GM19239 (cell line): ENCODE data around the gene LPIN3.

Experiments used
- DNase-seq: peaks from one replicate; pipeline ENCODE4 v3.0.0; 2011; ENCODE audit warnings: low spot score; ENCODE audit not compliant: insufficient read length
- FAIRE-seq: peaks from 2 replicates; lab custom pipeline; 2011; peaks lifted over from hg19 to GRCh38; lab: Jason Lieb, UNC

The LPIN3 gene

GRCh38 chr20:41382791-41383305 lies 42.2 kb downstream of the LPIN3 start:
- FAIRE-seq: no peak

GRCh38 chr20:41386502-41387427 lies 46.1 kb downstream of the LPIN3 start:
- DNase-seq (no peak), FAIRE-seq (no peak)

More at GRCh38 chr20:41382791-41383305, 42.2 kb downstream of the LPIN3 start:
- DNase-seq: no peak

- FAIRE-seq (no peak), DNase-seq (no peak)
Observed at GRCh38 chr20:41387444-41387851, 46.8 kb downstream of the LPIN3 start.

- FAIRE-seq: no peak
- no peak for DNase-seq
Observed at GRCh38 chr20:41390889-41391288, 50.3 kb downstream of the LPIN3 start.

GRCh38 chr20:41391587-41392001 lies 51.0 kb downstream of the LPIN3 start:
- FAIRE-seq (no peak), DNase-seq (no peak)

- no peak for FAIRE-seq
Observed at GRCh38 chr20:41392295-41392694, 51.7 kb downstream of the LPIN3 start.

GRCh38 chr20:41392871-41393704 lies 52.5 kb downstream of the LPIN3 start:
- FAIRE-seq (no peak), DNase-seq (no peak)

More at GRCh38 chr20:41392295-41392694, 51.7 kb downstream of the LPIN3 start:
- DNase-seq: no peak

- DNase-seq (no peak), FAIRE-seq (no peak)
Observed at GRCh38 chr20:41393705-41394066, 53.1 kb downstream of the LPIN3 start.

GRCh38 chr20:41394081-41394480 lies 53.5 kb downstream of the LPIN3 start:
- no peak for FAIRE-seq
- no peak for DNase-seq

GRCh38 chr20:41394931-41395666 lies 54.5 kb downstream of the LPIN3 start:
- DNase-seq: no peak
- FAIRE-seq: no peak

- no peak for FAIRE-seq
- no peak for DNase-seq
Observed at GRCh38 chr20:41395667-41396664, 55.3 kb downstream of the LPIN3 start.

- DNase-seq: no peak
- FAIRE-seq: no peak
Observed at GRCh38 chr20:41398408-41398807, 57.8 kb downstream of the LPIN3 start.

- FAIRE-seq (no peak), DNase-seq (no peak)
Observed at GRCh38 chr20:41403604-41404003, 63.0 kb downstream of the LPIN3 start.

GRCh38 chr20:41405436-41405835 lies 64.8 kb downstream of the LPIN3 start:
- FAIRE-seq: no peak

GRCh38 chr20:41406353-41406752 lies 65.7 kb downstream of the LPIN3 start:
- FAIRE-seq (no peak), DNase-seq (no peak)

More at GRCh38 chr20:41405436-41405835, 64.8 kb downstream of the LPIN3 start:
- no peak for DNase-seq

- FAIRE-seq (no peak), DNase-seq (no peak)
Observed at GRCh38 chr20:41406896-41407444, 66.3 kb downstream of the LPIN3 start.

- FAIRE-seq (no peak), DNase-seq (no peak)
Observed at GRCh38 chr20:41407607-41408006, 67.0 kb downstream of the LPIN3 start.

GRCh38 chr20:41408156-41408794 lies 67.7 kb downstream of the LPIN3 start:
- DNase-seq (peak; percentile 46), FAIRE-seq (peak; percentile 76)
